DOHH2 (cell line): Measurements from ENCODE around the gene MALRD1.

Experiments used
- EZH2phosphoT487 ChIP-seq: fragments of 200-600 bp; sonication (generic); IDR thresholded peaks from 2 replicates; pipeline ENCODE4 v1.6.1; 2017; ENCODE audit warnings: borderline replicate concordance, mild to moderate bottlenecking, antibody characterized with exemption, low read length, moderate library complexity, mixed read lengths
- TF ChIP-seq, protein P1 (sequence below): fragments of 200-600 bp; sonication (generic); IDR thresholded peaks from one replicate; pipeline ENCODE4 v1.5.1; 2014; ENCODE audit warnings: antibody characterized with exemption, mild to moderate bottlenecking, low read depth, low read length; ENCODE audit not compliant: poor library complexity, severe bottlenecking

DNA sequence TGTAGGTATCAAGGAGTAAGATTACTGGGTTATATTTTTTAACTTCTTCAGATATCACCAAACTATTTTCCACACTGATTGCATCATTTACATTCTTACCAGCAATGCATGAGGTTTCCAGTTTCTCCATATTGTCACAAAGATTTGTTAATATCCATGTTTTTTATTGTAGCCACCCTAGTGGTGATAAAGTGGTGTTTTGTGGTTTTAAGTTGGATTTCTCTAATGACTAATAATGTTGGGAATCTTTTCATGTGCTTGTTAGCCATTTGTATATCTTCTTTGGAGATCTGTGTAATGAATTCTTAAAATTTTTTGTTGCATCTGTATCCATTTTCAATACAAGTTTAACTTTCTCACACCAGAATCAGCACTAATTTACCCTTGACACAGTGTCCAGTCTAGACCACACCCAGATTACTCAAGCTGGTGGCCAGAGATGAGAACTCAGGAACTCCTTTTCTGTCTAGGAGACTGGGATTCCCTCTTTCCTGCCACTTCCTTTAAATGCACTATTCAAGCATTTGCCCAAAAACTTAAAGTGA, 700.7 kb downstream of the MALRD1 start:
- TF ChIP-seq, protein P1, sequence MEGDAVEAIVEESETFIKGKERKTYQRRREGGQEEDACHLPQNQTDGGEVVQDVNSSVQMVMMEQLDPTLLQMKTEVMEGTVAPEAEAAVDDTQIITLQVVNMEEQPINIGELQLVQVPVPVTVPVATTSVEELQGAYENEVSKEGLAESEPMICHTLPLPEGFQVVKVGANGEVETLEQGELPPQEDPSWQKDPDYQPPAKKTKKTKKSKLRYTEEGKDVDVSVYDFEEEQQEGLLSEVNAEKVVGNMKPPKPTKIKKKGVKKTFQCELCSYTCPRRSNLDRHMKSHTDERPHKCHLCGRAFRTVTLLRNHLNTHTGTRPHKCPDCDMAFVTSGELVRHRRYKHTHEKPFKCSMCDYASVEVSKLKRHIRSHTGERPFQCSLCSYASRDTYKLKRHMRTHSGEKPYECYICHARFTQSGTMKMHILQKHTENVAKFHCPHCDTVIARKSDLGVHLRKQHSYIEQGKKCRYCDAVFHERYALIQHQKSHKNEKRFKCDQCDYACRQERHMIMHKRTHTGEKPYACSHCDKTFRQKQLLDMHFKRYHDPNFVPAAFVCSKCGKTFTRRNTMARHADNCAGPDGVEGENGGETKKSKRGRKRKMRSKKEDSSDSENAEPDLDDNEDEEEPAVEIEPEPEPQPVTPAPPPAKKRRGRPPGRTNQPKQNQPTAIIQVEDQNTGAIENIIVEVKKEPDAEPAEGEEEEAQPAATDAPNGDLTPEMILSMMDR, result no peak
- no peak for TF ChIP-seq EZH2phosphoT487
